OCI-LY7 (cell line): Measurements from ENCODE around the gene DNM2.
"Not testable (repeated sequence)": the region's sequence is repeated elsewhere in the genome, so short reads cannot be mapped to it uniquely, and the experiment has no call there.

Experiments used
- EZH2phosphoT487 ChIP-seq: fragments of 200-600 bp; sonication (generic); IDR thresholded peaks from 2 replicates; pipeline ENCODE4 v1.6.1; 2018; ENCODE audit warnings: low read depth, borderline replicate concordance, mild to moderate bottlenecking, mixed run types, antibody characterized with exemption, low read length, moderate library complexity, mixed read lengths
- TF ChIP-seq, protein P1 (sequence below): fragments of 200-600 bp; sonication (generic); conservative IDR thresholded peaks from 2 replicates; pipeline ENCODE4 v1.5.1; 2014; ENCODE audit warnings: mild to moderate bottlenecking, antibody characterized with exemption, low read length, moderate library complexity, mixed read lengths

DNA sequence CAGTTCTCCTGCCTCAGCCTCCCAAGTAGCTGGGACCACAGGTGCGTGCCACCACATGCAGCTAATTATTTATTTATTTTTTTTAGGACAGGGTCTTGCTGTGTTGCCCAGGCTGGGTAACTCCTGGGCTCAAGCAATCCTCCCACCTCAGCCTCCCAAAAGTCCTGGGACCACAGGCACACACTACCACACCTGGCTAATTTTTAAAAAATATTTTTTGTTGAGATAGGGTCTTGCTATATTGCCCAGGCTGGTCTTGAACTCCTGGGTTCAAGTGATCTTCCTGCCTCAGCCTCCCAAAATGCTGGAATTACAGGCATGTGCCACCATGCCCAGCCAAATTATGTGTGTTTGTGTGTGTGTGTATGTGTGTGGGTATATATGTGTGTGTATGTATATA lies 139.0 kb downstream of the DNM2 start:
- not testable (repeated sequence) for TF ChIP-seq EZH2phosphoT487
- TF ChIP-seq, protein P1, sequence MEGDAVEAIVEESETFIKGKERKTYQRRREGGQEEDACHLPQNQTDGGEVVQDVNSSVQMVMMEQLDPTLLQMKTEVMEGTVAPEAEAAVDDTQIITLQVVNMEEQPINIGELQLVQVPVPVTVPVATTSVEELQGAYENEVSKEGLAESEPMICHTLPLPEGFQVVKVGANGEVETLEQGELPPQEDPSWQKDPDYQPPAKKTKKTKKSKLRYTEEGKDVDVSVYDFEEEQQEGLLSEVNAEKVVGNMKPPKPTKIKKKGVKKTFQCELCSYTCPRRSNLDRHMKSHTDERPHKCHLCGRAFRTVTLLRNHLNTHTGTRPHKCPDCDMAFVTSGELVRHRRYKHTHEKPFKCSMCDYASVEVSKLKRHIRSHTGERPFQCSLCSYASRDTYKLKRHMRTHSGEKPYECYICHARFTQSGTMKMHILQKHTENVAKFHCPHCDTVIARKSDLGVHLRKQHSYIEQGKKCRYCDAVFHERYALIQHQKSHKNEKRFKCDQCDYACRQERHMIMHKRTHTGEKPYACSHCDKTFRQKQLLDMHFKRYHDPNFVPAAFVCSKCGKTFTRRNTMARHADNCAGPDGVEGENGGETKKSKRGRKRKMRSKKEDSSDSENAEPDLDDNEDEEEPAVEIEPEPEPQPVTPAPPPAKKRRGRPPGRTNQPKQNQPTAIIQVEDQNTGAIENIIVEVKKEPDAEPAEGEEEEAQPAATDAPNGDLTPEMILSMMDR = not testable (repeated sequence)
